Suppressor macrophage treated with lipopolysaccharide for 4 hours (primary cell): Measurements from ENCODE around the gene SDR39U1.
"Not testable (repeated sequence)": the region's sequence is repeated elsewhere in the genome, so short reads cannot be mapped to it uniquely, and the experiment has no call there.

Source experiments
- DNase-seq: peaks from one replicate; pipeline ENCODE4 v3.0.0-alpha.2; 2020

SDR39U1 gene, protein sequence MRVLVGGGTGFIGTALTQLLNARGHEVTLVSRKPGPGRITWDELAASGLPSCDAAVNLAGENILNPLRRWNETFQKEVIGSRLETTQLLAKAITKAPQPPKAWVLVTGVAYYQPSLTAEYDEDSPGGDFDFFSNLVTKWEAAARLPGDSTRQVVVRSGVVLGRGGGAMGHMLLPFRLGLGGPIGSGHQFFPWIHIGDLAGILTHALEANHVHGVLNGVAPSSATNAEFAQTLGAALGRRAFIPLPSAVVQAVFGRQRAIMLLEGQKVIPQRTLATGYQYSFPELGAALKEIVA

DNA sequence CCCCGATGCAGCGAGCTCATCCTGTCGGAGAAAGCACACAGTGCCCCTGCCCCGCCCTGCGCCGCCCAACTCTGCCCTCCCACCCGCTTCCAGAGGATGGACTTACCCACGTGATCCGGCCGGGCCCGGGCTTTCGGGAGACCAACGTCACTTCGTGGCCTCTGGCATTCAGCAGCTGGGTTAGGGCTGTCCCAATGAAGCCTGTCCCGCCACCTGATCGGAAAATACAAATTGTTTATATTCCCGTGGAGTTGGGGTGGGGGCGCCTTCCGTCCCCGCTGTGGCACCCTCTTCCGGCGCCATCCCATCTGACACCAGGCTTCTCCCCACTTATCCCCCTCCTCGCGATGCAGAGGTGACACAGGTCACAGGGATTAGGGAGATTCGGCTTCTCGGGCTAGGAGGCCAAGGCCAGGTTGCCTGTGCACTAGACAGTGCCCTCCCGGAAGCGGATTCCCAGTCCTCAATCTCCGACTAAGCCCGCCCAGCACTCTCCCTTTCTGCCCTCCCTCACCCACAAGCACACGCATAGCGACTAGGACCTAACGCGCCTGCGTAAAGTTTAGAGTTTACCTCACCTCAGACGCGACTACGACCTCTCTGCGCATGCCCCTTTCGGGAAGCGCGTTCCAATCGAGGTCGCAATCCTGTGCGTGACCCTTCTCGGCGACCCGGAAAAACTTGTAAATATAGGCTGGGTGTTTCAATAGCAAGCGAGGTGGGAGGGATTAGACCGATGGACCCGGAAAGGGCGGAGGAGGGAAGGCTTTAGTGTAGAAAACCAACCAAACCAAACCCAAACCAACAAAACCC is at the start of gene SDR39U1:
Gene SDR39U1 (minus strand): TSS at position 537 of the 813 bp plus-strand sequence. CDS start 7 bp downstream, at position 530.
- DNase-seq: peak; percentile 100

- not testable (repeated sequence) for DNase-seq
Measured at GRCh38 chr14:24491586-24492408, 49.2 kb upstream of the SDR39U1 start.

DNA sequence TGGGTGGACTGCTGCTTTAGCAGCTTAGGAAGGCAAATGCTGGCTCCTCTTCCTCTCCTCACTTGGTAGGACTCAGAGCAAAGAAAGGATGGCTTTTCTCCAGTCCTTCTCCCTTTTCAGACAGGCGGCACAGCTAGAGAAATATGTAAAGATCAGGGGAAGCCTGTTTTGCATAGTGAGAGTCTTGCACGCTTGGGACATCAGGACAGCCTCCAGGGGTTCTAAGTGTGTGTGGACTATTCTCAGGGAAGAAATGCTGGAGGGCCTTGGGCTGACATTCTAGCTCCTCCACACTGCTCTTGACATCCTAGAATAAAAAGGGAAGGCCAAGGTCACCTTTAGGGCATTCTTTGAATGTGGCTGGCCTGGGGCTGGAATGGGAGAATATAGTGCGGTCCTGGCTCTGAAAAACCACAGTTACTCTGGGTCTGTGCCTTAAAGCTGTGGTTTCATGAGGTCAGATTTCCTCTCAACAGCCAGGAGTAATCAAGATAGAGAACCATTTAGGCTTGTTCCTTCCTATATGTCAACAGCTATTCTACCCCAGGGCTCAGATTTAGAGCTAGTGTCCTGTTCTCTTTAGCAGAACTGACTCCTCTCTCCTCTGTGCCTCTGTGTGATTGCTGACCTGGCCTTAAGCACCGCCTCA is 41.2 kb upstream of the SDR39U1 start:
- peak; percentile 21 for DNase-seq

DNA sequence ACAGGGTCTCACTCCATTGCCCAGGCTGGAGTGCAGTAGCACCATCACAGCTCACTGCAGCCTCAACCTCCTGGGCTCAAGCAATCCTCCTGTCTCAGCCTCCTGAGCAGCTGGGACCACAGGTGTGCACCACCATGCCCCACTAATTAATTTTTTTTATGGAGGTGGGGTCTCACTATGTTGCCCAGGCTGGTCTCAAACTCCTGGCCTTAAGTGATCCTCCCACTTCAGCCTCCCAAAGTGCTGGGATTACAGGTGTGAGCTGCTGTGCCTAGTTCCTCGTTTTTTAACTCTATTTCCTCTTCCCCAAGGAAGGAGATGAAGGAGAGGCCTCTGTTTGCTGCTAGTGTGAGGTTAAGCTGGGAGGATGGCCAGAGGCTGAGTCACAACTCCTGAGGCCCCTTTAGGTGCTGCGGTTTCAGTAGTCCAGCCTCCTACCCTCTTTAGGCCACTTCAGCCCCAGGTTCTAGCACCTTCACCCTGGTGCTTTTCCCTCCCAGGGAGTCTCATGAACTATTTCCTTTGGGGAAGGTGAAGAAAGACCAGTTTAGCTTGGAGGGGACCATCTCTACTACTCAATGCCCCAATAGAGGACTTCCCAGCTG is 40.2 kb upstream of the SDR39U1 start:
- not testable (repeated sequence) for DNase-seq

GRCh38 chr14:24481622-24482324 is 39.2 kb upstream of the SDR39U1 start:
- DNase-seq: peak; percentile 39

DNA sequence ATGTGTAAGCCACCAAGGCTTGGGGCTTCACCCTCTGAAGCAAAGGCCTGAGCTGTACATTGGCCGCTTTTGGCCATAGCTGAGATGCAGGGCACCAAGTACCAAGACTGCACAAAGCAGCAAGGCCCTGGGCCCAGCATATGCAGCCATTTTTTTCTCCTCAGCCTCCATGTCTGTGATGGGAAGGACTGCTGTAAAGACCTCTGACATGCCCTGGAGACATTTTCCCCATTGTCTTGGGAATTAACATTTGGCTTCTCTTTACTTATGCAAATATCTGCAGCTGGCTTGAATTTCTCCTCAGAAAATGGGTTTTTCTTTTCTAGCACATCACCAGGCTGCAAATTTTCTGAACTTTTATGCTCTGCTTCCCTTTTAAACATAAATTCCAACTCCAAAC is 37.4 kb upstream of the SDR39U1 start:
- not testable (repeated sequence) for DNase-seq

- DNase-seq: no peak
Measured at GRCh38 chr14:24475261-24475660, 32.7 kb upstream of the SDR39U1 start.

GRCh38 chr14:24473211-24473610 is 30.6 kb upstream of the SDR39U1 start:
- no peak for DNase-seq

GRCh38 chr14:24470450-24470849 is 27.9 kb upstream of the SDR39U1 start:
- not testable (repeated sequence) for DNase-seq

- DNase-seq: no peak
Measured at GRCh38 chr14:24465805-24466204, 23.2 kb upstream of the SDR39U1 start.

DNA sequence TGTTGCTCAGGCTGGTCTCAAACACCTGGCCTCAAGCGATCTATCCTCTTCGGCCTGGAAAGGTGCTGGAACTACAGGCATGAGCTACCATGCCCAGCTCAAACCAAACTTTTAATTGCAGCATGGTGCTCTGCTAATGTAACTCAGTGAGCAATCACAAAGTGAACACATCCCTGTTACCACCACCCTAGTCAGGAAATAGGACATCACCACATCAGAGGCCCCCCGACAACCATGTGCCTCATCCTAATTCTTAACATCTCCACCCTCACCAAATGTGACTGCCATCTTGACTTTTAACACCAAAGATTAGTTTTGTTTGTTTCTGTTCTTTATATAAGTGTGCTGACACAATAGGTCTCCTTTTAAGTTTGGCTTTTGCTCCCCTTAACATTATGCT is 22.8 kb upstream of the SDR39U1 start:
- DNase-seq: no peak

GRCh38 chr14:24463884-24464785 is 21.6 kb upstream of the SDR39U1 start:
- no peak for DNase-seq

GRCh38 chr14:24463017-24463883 is 20.7 kb upstream of the SDR39U1 start:
- no peak for DNase-seq

DNA sequence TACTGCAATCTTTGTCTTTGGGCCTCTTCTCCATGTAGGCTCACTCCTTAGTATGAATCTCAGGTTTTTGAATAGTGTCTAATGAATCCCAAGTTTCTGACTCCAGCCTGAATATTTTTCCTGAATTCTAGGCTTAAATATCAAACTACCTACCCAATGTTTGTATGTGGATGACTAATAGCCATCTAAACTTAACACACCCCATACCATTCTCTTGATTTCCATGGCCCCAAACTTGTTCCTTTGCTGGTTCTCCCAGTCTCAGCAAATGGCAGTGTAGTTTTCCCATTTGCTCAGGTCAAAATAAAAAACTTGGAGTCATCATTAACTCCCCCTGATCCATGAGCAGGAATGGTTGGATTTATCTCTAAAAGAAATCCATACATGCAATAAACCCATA is 18.8 kb upstream of the SDR39U1 start:
- no peak for DNase-seq

- DNase-seq: no peak
Measured at GRCh38 chr14:24459331-24459730, 16.8 kb upstream of the SDR39U1 start.

- no peak for DNase-seq
Measured at GRCh38 chr14:24458736-24459135, 16.2 kb upstream of the SDR39U1 start.

- no peak for DNase-seq
Measured at GRCh38 chr14:24456980-24457379, 14.4 kb upstream of the SDR39U1 start.

DNA sequence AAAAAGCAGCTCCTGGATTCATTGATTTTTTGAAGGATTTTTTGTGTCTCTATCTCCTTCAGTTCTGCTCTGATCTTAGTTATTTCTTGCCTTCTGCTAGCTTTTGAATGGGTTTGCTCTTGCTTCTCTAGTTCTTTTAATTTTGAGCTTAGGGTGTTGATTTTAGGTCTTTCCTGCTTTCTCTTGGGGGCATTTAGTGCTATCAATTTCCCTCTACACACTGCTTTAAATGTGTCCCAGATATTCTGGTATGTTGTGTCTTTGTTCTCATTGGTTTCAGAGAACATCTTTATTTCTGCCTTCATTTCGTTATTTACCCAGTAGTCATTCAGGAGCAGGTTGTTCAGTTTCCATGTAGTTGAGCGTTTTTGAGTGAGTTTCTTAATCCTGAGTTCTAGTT is 8.3 kb upstream of the SDR39U1 start:
- not testable (repeated sequence) for DNase-seq

GRCh38 chr14:24443053-24443665 is 583 bp upstream of the SDR39U1 start:
- DNase-seq: no peak
